MM.1S (cell line): ENCODE measurements around the gene KCNB1.

Experiments used
- DNase-seq: peaks from one replicate; pipeline ENCODE4 v3.0.0-alpha.2; 2015
- H2AFZ ChIP-seq: fragments of 300-600 bp; sonication (generic); 2 replicates; pipeline ENCODE4 v1.6.0; 2016; ENCODE audit warnings: antibody characterized with exemption, low read length
- H3F3A ChIP-seq: fragments of 300-600 bp; sonication (generic); 2 replicates; pipeline ENCODE4 v1.6.1; 2016; ENCODE audit warnings: mild to moderate bottlenecking, antibody characterized with exemption, low read length, moderate library complexity, mixed read lengths; ENCODE audit not compliant: insufficient read depth
- H3K27ac ChIP-seq: fragments of 300-600 bp; sonication (generic); 2 replicates; pipeline ENCODE4 v1.5.1; 2016; ENCODE audit warnings: mild to moderate bottlenecking, low read length
- H3K27me3 ChIP-seq: fragments of 300-600 bp; sonication (generic); replicated peaks from 2 replicates; pipeline ENCODE4 v1.6.0; 2016; ENCODE audit warnings: low read length; ENCODE audit not compliant: insufficient read depth
- H3K36me3 ChIP-seq: fragments of 300-600 bp; sonication (generic); replicated peaks from 2 replicates; pipeline ENCODE4 v1.6.1; 2016; ENCODE audit warnings: mild to moderate bottlenecking, low read length, mixed read lengths; ENCODE audit not compliant: insufficient read depth
- H3K4me1 ChIP-seq: fragments of 300-600 bp; sonication (generic); 2 replicates; pipeline ENCODE4 v1.6.1; 2016; ENCODE audit warnings: low read length, mixed read lengths
- H3K4me2 ChIP-seq: fragments of 300-600 bp; sonication (generic); 2 replicates; pipeline ENCODE4 v1.6.0; 2016; ENCODE audit warnings: low read depth, low read length
- H3K4me3 ChIP-seq: fragments of 300-600 bp; sonication (generic); 2 replicates; pipeline ENCODE4 v1.5.1; 2016; ENCODE audit warnings: low read length, mixed read lengths
- H3K79me2 ChIP-seq: fragments of 300-600 bp; sonication (generic); 2 replicates; pipeline ENCODE4 v1.6.1; 2016; ENCODE audit warnings: mixed run types, low read length, mixed read lengths
- H3K9ac ChIP-seq: fragments of 300-600 bp; sonication (generic); 2 replicates; pipeline ENCODE4 v1.6.1; 2016; ENCODE audit warnings: low read length, mixed read lengths
- H3K9me2 ChIP-seq: fragments of 300-600 bp; sonication (generic); replicated peaks from 2 replicates; pipeline ENCODE4 v1.6.1; 2016; ENCODE audit warnings: mild to moderate bottlenecking, low read length, mixed read lengths; ENCODE audit not compliant: insufficient read depth
- H3K9me3 ChIP-seq: fragments of 300-600 bp; sonication (generic); replicated peaks from 2 replicates; pipeline ENCODE4 v1.6.1; 2016; ENCODE audit warnings: mild to moderate bottlenecking, low read length, mixed read lengths; ENCODE audit not compliant: insufficient read depth
- H4K20me1 ChIP-seq: fragments of 300-600 bp; sonication (generic); 2 replicates; pipeline ENCODE4 v1.6.1; 2016; ENCODE audit warnings: mild to moderate bottlenecking, low read length, moderate library complexity, mixed read lengths; ENCODE audit not compliant: insufficient read depth
- EZH2 ChIP-seq: fragments of 300-600 bp; sonication (generic); optimal IDR thresholded peaks from 2 replicates; pipeline ENCODE3; 2017; ENCODE audit warnings: low read depth, mild to moderate bottlenecking, antibody characterized with exemption, low read length, mixed read lengths
- EZH2phosphoT487 ChIP-seq: fragments of 300-600 bp; sonication (generic); IDR thresholded peaks from 2 replicates; pipeline ENCODE4 v1.6.1; 2018; ENCODE audit warnings: antibody characterized with exemption, low read length
- TF ChIP-seq, protein P1 (sequence below): fragments of 300-600 bp; sonication (generic); IDR thresholded peaks from 2 replicates; pipeline ENCODE4 v1.5.1; 2016; ENCODE audit warnings: antibody characterized with exemption, low read length, mixed read lengths

Gene KCNB1

DNA sequence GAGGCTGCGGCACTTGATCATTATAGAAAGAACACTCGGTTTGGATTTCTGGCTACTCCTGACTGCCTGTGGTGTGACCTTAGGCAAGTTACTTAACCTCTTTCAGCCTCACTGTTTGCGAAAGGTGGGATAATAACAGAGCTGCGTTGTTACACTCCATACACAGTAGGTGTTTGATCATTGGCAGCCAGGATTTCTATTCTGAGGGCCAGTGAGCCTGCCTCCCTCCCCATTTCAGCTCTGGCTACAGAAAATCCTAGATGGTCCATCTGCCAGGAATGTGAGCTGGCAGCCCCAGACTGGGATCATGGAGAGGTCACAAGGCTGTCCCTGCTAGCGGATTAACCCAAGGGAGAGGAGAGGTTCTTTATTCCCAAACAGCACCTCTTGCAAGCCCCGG lies 2.7 kb downstream of the KCNB1 start:
- Histone ChIP-seq H3K27ac (no peak overlapping the region), H3K79me2 (no peaks in the 10 kb centered on the region), H3K9me2 (no peaks in the 10 kb centered on the region), H3K4me2 (no peak overlapping the region), H3K27me3 (peaks cover 7% of the 10 kb centered on the region), H3K9me3 (no peaks in the 10 kb centered on the region), H3K9ac (no peak overlapping the region), H3K4me3 (no peak overlapping the region), H2AFZ (no peak overlapping the region), H4K20me1 (no peaks in the 10 kb centered on the region), H3F3A (no peaks in the 10 kb centered on the region), H3K36me3 (no peaks in the 10 kb centered on the region), H3K4me1 (no peaks in the 10 kb centered on the region)
- TF ChIP-seq, protein P1, sequence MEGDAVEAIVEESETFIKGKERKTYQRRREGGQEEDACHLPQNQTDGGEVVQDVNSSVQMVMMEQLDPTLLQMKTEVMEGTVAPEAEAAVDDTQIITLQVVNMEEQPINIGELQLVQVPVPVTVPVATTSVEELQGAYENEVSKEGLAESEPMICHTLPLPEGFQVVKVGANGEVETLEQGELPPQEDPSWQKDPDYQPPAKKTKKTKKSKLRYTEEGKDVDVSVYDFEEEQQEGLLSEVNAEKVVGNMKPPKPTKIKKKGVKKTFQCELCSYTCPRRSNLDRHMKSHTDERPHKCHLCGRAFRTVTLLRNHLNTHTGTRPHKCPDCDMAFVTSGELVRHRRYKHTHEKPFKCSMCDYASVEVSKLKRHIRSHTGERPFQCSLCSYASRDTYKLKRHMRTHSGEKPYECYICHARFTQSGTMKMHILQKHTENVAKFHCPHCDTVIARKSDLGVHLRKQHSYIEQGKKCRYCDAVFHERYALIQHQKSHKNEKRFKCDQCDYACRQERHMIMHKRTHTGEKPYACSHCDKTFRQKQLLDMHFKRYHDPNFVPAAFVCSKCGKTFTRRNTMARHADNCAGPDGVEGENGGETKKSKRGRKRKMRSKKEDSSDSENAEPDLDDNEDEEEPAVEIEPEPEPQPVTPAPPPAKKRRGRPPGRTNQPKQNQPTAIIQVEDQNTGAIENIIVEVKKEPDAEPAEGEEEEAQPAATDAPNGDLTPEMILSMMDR, result no peak
- TF ChIP-seq EZH2phosphoT487 (no peak), EZH2 (no peak)
- no peak for DNase-seq

GRCh38 chr20:49478754-49479689 lies 3.4 kb downstream of the KCNB1 start:
- H3K4me3 ChIP-seq, result no peak overlapping the region

DNA sequence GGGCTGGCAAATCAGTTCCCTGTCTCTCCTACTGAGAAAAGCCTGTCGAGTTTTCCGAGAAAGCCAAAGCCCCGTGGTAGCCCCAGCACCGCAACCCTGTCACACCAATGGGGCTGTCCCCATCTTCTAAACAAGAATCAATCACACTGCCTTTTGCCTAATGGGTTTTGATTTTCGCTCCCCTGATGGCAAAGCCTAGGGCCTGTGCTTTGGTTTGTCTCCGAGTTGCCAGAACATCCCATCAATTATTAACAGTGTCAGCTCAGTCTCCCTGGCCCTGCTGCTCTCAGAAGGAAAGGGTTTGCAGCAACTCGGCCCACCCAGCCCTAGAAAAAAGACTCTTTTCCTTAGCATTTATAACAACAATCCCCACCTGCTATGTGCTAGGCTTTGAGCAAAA lies 4.2 kb downstream of the KCNB1 start:
- Histone ChIP-seq H3K27ac (no peak overlapping the region), H3K36me3 (no peaks in the 10 kb centered on the region), H3K9me3 (no peaks in the 10 kb centered on the region), H3K79me2 (no peaks in the 10 kb centered on the region), H3K9me2 (no peaks in the 10 kb centered on the region), H2AFZ (no peak overlapping the region), H3K4me3 (no peak overlapping the region), H3K27me3 (peaks cover 7% of the 10 kb centered on the region; the same call in 1 of the 2 replicates), H3F3A (no peaks in the 10 kb centered on the region), H4K20me1 (no peaks in the 10 kb centered on the region), H3K4me1 (no peaks in the 10 kb centered on the region), H3K9ac (no peak overlapping the region), H3K4me2 (no peak overlapping the region)
- no peak for DNase-seq
- TF ChIP-seq, protein P1, result no peak
- TF ChIP-seq EZH2phosphoT487, result no peak
- no peak for TF ChIP-seq EZH2

More at GRCh38 chr20:49478754-49479689, 3.4 kb downstream of the KCNB1 start:
- Histone ChIP-seq H3K79me2 (no peaks in the 10 kb centered on the region), H3K9me3 (no peaks in the 10 kb centered on the region), H3K27me3 (peaks cover 7% of the 10 kb centered on the region; the same call in 1 of the 2 replicates), H2AFZ (no peak overlapping the region), H4K20me1 (no peaks in the 10 kb centered on the region), H3F3A (no peaks in the 10 kb centered on the region), H3K4me1 (no peaks in the 10 kb centered on the region), H3K9ac (no peak overlapping the region), H3K9me2 (no peaks in the 10 kb centered on the region), H3K36me3 (no peaks in the 10 kb centered on the region), H3K27ac (no peak overlapping the region), H3K4me2 (no peak overlapping the region)
- TF ChIP-seq EZH2, result no peak
- DNase-seq, result no peak

DNA sequence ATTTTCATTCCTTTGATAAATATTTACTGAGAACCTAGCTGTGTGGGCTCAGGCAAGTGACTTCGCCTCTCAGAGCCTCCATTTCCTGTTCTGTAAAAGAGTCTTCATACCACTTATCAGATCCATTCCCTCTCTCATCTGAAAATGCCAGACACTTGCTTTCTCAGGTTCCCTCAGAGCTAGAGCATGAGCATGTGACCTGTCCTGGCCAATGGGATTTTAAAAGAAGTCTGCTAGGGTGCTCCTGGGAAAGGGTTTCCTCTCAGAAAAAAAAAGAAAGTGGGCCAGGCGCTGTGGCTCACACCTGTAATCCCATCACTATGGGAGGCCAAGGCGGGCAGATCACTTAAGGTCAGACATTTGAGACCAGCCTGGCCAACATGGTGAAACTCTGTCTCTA lies 5.3 kb downstream of the KCNB1 start:
- TF ChIP-seq, protein P1, result no peak
- TF ChIP-seq EZH2 (no peak), EZH2phosphoT487 (no peak)
- DNase-seq, result peak; percentile 15

More for the DNA sequence above, 5.3 kb downstream of the KCNB1 start:
- Histone ChIP-seq H3K36me3 (no peaks in the 10 kb centered on the region), H3K4me3 (no peak overlapping the region), H3K4me2 (no peak overlapping the region), H3K27ac (no peak overlapping the region), H2AFZ (no peak overlapping the region), H3K4me1 (no peaks in the 10 kb centered on the region), H4K20me1 (no peaks in the 10 kb centered on the region), H3K9me3 (no peaks in the 10 kb centered on the region), H3K9me2 (no peaks in the 10 kb centered on the region), H3K27me3 (no peaks in the 10 kb centered on the region; the same call in 1 of the 2 replicates), H3F3A (no peaks in the 10 kb centered on the region), H3K79me2 (no peaks in the 10 kb centered on the region), H3K9ac (no peak overlapping the region)
